ENCODE results near the gene SLCO1A2. TPM values are rescaled to one million over a fixed set of nuclear protein-coding genes. Genes with fewer than 3 reads are reported as not detected.
"Not testable (repeated sequence)": the region's sequence is repeated elsewhere in the genome, so short reads cannot be mapped to it uniquely, and the experiment has no call there.

The SLCO1A2 gene, protein sequence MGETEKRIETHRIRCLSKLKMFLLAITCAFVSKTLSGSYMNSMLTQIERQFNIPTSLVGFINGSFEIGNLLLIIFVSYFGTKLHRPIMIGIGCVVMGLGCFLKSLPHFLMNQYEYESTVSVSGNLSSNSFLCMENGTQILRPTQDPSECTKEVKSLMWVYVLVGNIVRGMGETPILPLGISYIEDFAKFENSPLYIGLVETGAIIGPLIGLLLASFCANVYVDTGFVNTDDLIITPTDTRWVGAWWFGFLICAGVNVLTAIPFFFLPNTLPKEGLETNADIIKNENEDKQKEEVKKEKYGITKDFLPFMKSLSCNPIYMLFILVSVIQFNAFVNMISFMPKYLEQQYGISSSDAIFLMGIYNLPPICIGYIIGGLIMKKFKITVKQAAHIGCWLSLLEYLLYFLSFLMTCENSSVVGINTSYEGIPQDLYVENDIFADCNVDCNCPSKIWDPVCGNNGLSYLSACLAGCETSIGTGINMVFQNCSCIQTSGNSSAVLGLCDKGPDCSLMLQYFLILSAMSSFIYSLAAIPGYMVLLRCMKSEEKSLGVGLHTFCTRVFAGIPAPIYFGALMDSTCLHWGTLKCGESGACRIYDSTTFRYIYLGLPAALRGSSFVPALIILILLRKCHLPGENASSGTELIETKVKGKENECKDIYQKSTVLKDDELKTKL
- not detected for total RNA-seq
- not detected for polyA plus RNA-seq
- long read RNA-seq, donor 1 = 0 reads
- long read RNA-seq, donor 2 = 0 reads
- long read RNA-seq, donor 3 = 0 reads

GRCh38 chr12:21334771-21335325 lies at the start of gene SLCO1A2:
Gene SLCO1A2, minus strand, starts transcription at chr12:21334917. Its CDS starts 270 bp downstream, at chr12:21334647.
- DNase-seq = no peak
- H3K27me3 ChIP-seq = no peaks in the 10 kb centered on the region
- no peak within 1 kb of the TSS for H3K27ac ChIP-seq
- ATAC-seq = no peak
- H3K4me1 ChIP-seq = no peaks in the 10 kb centered on the region
- TF ChIP-seq POLR2A (IDR thresholded peaks at IDR 0.05) (no peak), CTCF (IDR thresholded peaks at IDR 0.05) (no peak)
- H3K4me3 ChIP-seq = no peak within 1 kb of the TSS
- WGBS, 4 donors = 56 to 64% (median 60%) methylated on average over 3 of the region's 3 CpGs
- H3K9me3 ChIP-seq = peaks cover 0 to 14% (median 5%) of the 10 kb centered on the region in 12 donors
- H3K36me3 ChIP-seq = no peaks in the 10 kb centered on the region
- intact Hi-C loops (cut with DNase I) = no loop called here

GRCh38 chr12:21384261-21384660 lies 49.5 kb upstream of the SLCO1A2 start:
- TF ChIP-seq POLR2A (IDR thresholded peaks at IDR 0.05) (no peak), CTCF (IDR thresholded peaks at IDR 0.05) (no peak)
- ATAC-seq (no peak), DNase-seq (no peak)
- Histone ChIP-seq H3K4me1 (no peaks in the 10 kb centered on the region), H3K36me3 (no peaks in the 10 kb centered on the region), H3K27me3 (no peaks in the 10 kb centered on the region), H3K4me3 (no peak overlapping the region), H3K27ac (no peak overlapping the region), H3K9me3 (no peaks in the 10 kb centered on the region)
- WGBS, 4 donors = 59 to 75% (median 62%) methylated on average over 2 of the region's 2 CpGs
- intact Hi-C loops (cut with DNase I) = no loop called here

GRCh38 chr12:21381320-21381719 lies 46.6 kb upstream of the SLCO1A2 start:
- H3K36me3 ChIP-seq; DNase-seq; H3K4me3 ChIP-seq; H3K27ac ChIP-seq; H3K27me3 ChIP-seq; intact Hi-C loops (cut with DNase I); H3K4me1 ChIP-seq; ATAC-seq; H3K9me3 ChIP-seq: not testable (repeated sequence)
- 87 to 91% (median 88%) methylated on average over 5 of the region's 5 CpGs for WGBS, 4 donors

GRCh38 chr12:21379218-21379617 lies 44.5 kb upstream of the SLCO1A2 start:
- Histone ChIP-seq H3K36me3 (no peaks in the 10 kb centered on the region), H3K27ac (no peak overlapping the region), H3K27me3 (no peaks in the 10 kb centered on the region), H3K4me3 (no peak overlapping the region), H3K9me3 (no peaks in the 10 kb centered on the region), H3K4me1 (no peaks in the 10 kb centered on the region)
- TF ChIP-seq POLR2A (IDR thresholded peaks at IDR 0.05) (no peak), CTCF (IDR thresholded peaks at IDR 0.05) (no peak)
- intact Hi-C loops (cut with DNase I) = no loop called here
- ATAC-seq (no peak), DNase-seq (no peak)
- WGBS, 4 donors = 82 to 91% (median 87%) methylated on average over 3 of the region's 3 CpGs
